Eye (tissue), 1 donor: ENCODE data around the gene TBL3.
A peak's percentile ranks its signal among the peaks of the same experiment; 100 is the strongest.

Experiments
- DNase-seq: peaks from one replicate; pipeline ENCODE4 v3.0.0-alpha.2; 2015

Gene TBL3

GRCh38 chr16:1965396-1966001 is 6.4 kb upstream of the TBL3 start:
- no peak for DNase-seq

GRCh38 chr16:1966460-1966859 is 5.4 kb upstream of the TBL3 start, which contains the start of gene RNF151:
TSS of gene RNF151 (plus strand) at chr16:1966856. CDS start at chr16:1966882, 26 bp downstream.
- DNase-seq: no peak

GRCh38 chr16:1968146-1968953 is 3.5 kb upstream of the TBL3 start:
- DNase-seq: no peak

DNA sequence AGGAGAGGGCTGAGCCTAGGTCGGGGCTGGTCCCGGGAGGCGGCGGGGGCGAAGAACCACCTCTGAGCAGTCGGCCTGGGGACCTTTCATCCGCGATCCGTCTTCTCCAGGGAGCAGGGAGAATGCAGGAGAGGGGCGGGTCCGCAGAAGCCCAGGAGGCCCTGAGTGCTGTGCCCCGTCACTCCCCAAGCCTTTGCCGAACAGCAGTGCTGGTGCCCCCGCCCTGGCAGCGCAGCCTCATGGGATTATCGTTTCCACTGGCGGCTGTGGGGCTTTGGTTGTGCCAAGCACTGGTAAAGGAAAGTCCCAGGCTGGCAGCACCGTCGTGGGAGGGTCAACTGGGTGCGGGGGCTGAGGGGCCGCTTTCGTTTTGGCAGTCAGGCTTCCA is 631 bp downstream of the TBL3 start:
- no peak for DNase-seq

- DNase-seq: no peak
Observed at GRCh38 chr16:1973461-1974156, 1.8 kb downstream of the TBL3 start.

GRCh38 chr16:1974157-1975070 is 2.6 kb downstream of the TBL3 start:
- no peak for DNase-seq

- DNase-seq: no peak
Observed at GRCh38 chr16:1975432-1976215, 3.8 kb downstream of the TBL3 start.

- no peak for DNase-seq
Observed at GRCh38 chr16:1976216-1976520, 4.3 kb downstream of the TBL3 start.

DNA sequence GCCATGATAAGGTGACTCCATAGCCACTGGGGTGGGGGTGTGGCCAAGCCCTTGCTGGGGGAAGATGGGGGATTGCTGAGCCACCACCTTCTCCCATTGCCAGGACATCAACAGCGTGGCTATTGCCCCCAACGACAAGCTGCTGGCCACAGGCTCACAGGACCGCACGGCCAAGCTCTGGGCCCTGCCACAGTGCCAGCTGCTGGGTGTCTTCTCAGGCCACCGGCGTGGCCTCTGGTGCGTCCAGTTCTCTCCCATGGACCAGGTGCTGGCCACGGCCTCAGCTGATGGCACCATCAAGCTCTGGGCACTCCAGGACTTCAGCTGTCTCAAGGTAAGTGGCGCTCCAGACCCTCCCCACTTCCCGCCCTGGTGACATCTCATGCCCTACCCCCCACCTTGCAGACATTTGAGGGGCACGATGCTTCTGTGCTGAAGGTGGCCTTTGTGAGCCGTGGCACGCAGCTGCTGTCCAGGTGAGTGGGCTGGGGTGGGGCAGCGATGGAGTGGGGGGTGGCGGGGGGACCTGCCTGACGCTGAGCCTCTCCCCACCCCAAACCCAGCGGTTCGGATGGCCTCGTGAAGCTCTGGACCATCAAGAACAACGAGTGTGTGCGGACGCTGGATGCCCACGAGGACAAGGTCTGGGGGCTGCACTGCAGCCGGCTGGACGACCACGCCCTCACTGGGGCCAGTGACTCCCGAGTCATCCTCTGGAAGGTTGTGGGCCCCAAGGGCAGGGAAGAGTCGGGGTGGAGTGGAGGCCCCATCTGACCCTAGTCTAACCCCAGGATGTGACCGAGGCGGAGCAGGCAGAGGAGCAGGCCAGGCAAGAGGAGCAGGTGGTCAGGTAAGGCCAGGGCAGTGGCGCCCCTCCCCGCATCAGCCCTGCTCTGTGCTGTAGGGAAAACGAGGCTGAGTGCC is 5.4 kb downstream of the TBL3 start:
- no peak for DNase-seq

DNA sequence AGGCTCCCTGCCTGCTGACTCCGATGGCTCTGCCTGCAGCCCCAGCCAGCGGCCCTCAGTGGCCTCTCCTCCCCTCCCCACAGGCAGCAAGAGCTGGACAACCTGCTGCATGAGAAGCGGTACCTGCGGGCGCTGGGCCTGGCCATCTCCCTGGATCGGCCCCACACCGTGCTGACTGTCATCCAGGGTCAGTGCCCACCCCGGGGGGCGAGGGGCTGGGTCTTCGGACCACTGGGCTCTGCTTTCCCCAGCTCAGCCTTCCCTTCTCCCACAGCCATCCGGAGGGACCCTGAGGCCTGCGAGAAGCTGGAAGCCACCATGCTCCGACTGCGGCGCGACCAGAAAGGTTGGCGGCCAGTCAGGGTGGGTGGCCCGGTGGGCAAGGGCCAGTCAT is 6.0 kb downstream of the TBL3 start:
- DNase-seq: no peak

GRCh38 chr16:1978476-1979120 is 6.7 kb downstream of the TBL3 start:
- no peak for DNase-seq

- peak; percentile 30 for DNase-seq
Observed at GRCh38 chr16:1979271-1980029, 7.6 kb downstream of the TBL3 start.

- DNase-seq: peak; percentile 43
Observed at GRCh38 chr16:1980030-1980769, 8.3 kb downstream of the TBL3 start.

GRCh38 chr16:1980770-1981087 is 8.9 kb downstream of the TBL3 start:
- DNase-seq: no peak

- DNase-seq: peak; percentile 30
Observed at GRCh38 chr16:1981398-1981836, 9.6 kb downstream of the TBL3 start, which contains the start of gene NOXO1. TSS of gene NOXO1 (minus strand) at chr16:1981469. CDS start at chr16:1981179, 290 bp downstream.

DNA sequence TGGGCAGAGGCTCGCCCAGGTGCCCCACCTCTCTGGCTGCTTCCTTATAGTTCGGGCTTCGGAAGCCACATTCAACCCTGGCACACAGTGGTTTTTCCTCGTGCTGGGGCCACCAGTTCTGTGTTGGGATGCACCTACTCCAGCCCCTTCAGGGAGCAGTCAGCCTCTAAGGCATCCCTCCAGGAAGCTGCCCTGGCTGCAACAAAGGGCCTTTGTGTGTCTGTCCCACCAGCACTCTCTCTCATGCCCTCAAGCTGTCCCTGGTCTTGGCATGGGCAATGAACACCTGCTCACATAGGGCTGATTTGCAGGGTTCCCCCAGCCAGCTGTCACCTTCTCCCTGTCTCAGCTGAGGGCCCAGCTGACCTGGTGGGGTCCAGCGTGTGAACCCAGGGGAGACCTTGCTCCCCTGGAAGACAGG is 10.2 kb downstream of the TBL3 start:
- DNase-seq: peak; percentile 38

DNA sequence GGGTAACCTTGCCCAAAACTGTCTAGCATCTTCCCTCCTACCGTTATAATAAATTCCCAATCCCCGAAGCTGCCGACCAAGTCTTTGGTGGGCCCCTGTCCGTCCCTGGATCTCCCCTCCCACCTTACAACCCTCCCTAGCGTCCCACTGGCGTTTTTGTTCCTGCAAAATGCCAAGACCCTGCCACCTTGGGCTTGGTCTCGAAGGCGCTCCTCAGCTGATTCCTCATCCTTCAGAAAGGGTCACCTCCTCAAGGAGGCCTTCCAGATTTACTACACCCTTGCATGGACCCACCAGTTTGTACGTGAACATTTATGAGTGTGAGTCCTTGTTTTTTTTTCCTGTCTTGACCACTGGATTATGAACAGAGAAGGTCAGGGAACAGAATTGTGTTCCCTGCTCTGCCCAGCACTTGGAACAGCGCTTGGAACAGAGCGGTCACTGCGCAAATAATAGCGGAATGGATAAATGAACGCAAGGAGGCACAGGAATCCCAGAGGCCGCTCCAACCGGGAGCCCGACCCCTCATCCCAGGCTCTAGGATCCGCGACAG is 11.2 kb downstream of the TBL3 start:
- DNase-seq: no peak

GRCh38 chr16:1983544-1984346 is 11.9 kb downstream of the TBL3 start, which contains the start of gene GFER:
TSS of gene GFER (plus strand) at chr16:1984193. CDS start at chr16:1984219, 26 bp downstream.
- DNase-seq: peak; percentile 96
